Peyer's patch (tissue), 4 donors: ENCODE measurements around the gene RNLS. TPM values are rescaled to one million over a fixed set of nuclear protein-coding genes. Genes with fewer than 3 reads are reported as not detected.

Experiments
- DNase-seq, 3 donors: peaks; one replicate each; pipeline ENCODE4 v3.0.0-alpha.2; 2017 to 2019
- H3K27ac ChIP-seq, 4 donors: fragments of 200-600 bp; sonication (generic); one replicate each; pipeline ENCODE4 v1.5.1; 2016 to 2019
- H3K27me3 ChIP-seq, 2 donors: fragments of 200-600 bp; sonication (generic); one replicate each; pipeline ENCODE4 v1.5.1; 2019
- H3K36me3 ChIP-seq, 3 donors: fragments of 200-600 bp; sonication (generic); one replicate each; pipeline ENCODE4 v1.5.1; 2016 to 2019
- H3K4me1 ChIP-seq, 4 donors: fragments of 200-600 bp; sonication (generic); one replicate each; pipeline ENCODE4 v1.5.1; 2016 to 2019
- H3K4me3 ChIP-seq, 4 donors: fragments of 200-600 bp; sonication (generic); 1 replicate in 3 of 4; 2 replicates in 1 of 4; pipeline ENCODE4 v1.5.1; 2016 to 2019; ENCODE audit warnings: mild to moderate bottlenecking in 1 of 4
- H3K9me3 ChIP-seq, 4 donors: fragments of 200-600 bp; sonication (generic); one replicate each; pipeline ENCODE4 v1.5.1; 2016 to 2019; ENCODE audit warnings: mild to moderate bottlenecking in 1 of 4
- POLR2A ChIP-seq, 2 donors: fragments of 450-650 bp; IDR thresholded peaks; one replicate each; pipeline ENCODE4 v1.5.1; 2017; ENCODE audit warnings: antibody characterized with exemption in 2 of 2, mild to moderate bottlenecking in 2 of 2, moderate library complexity in 2 of 2
- total RNA-seq, 4 donors: library from RNA; depleted of rRNA; stranded (reverse); fragments of >200 nt; gene quantifications; one replicate each; pipeline ENCODE4 v1.1.0, GENCODE V29; 2016
- TF ChIP-seq, protein P1 (sequence below), 6 experiments: fragments of 450-650 bp in 4 of 6; fragments of 200-600 bp in 2 of 6; sonication (generic) in 1 of 6; IDR thresholded peaks; one replicate each; pipeline ENCODE4 v1.5.1; 2017 to 2019; ENCODE audit warnings: antibody characterized with exemption in 6 of 6, mild to moderate bottlenecking in 3 of 6, moderate library complexity in 1 of 6

Gene RNLS
- total RNA-seq, 4 donors from 2014 or later, result 4.1 to 29.6 (median 22.6) TPM

DNA sequence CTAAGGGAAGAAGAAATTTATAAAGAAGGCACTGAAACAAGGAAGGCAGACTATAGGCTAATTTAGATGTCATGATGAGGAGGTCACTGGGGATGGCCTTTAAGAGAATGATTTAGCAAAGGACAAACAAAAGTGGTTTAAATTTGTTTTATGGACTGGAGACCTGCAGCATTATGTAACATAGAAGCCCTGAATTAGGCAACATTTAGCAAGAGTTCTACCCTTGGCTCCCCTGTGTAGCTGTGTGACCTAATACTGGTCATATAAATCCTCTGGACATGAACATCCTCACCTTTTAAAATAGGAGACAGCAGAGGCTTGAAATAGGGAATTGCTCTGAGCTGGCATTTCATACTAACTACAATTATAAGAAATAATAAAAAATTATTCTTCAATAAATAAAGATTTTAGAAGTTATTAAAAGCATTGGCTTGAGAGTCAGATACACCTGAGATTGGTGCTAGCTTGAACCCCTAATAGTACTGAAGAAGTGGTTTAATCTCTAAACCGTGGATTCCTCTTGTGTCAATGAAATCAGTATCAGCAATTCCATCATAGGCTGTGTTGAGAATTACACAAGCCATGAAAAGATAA lies 48.9 kb downstream of the RNLS start:
- H3K36me3 ChIP-seq, result no peaks in the 10 kb centered on the region
- no peaks in the 10 kb centered on the region for H3K4me1 ChIP-seq
- no peaks in the 10 kb centered on the region for H3K27me3 ChIP-seq
- no peak for TF ChIP-seq POLR2A (IDR thresholded peaks at IDR 0.05)
- TF ChIP-seq, protein P1, sequence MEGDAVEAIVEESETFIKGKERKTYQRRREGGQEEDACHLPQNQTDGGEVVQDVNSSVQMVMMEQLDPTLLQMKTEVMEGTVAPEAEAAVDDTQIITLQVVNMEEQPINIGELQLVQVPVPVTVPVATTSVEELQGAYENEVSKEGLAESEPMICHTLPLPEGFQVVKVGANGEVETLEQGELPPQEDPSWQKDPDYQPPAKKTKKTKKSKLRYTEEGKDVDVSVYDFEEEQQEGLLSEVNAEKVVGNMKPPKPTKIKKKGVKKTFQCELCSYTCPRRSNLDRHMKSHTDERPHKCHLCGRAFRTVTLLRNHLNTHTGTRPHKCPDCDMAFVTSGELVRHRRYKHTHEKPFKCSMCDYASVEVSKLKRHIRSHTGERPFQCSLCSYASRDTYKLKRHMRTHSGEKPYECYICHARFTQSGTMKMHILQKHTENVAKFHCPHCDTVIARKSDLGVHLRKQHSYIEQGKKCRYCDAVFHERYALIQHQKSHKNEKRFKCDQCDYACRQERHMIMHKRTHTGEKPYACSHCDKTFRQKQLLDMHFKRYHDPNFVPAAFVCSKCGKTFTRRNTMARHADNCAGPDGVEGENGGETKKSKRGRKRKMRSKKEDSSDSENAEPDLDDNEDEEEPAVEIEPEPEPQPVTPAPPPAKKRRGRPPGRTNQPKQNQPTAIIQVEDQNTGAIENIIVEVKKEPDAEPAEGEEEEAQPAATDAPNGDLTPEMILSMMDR (IDR thresholded peaks at IDR 0.05), result no peak
- no peak for DNase-seq
- H3K4me3 ChIP-seq, result no peak overlapping the region
- H3K27ac ChIP-seq, result no peak overlapping the region
- H3K9me3 ChIP-seq, result no peaks in the 10 kb centered on the region

DNA sequence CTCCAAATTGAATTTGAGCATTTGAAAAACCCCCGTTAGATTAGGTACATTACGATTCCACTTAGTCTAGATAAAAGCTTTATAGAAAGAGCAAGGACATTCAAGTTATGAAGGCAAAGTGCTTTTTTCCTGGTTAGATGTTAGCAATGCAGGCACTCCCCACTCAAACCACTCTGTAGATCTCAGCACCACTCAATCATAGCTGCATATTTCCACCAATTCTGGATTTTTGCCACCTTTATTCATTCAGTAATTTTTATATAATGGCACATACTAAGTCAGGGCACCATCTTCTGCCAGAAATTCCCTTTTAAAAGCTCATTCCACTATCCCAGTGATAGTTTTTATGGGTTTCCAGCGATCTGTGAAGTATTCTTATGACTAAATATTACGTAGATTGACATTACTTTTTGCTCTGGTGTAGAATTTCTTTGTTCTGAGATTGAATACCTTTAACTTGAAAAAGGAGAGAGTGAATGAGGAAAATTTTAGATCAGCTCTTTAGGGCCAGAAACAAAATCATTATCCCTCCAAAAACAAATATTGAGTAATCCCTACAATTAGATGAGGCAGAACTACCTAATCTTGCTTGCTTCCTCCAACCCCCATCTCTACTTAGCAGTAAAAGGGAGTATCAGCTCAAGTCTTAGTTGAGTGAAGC lies 51.6 kb downstream of the RNLS start:
- H3K4me1 ChIP-seq, result no peaks in the 10 kb centered on the region
- H3K27me3 ChIP-seq, result no peaks in the 10 kb centered on the region
- H3K36me3 ChIP-seq, result no peaks in the 10 kb centered on the region
- no peak overlapping the region for H3K4me3 ChIP-seq
- DNase-seq, result no peak
- TF ChIP-seq POLR2A (IDR thresholded peaks at IDR 0.05), result no peak
- TF ChIP-seq, protein P1 (IDR thresholded peaks at IDR 0.05), result no peak
- H3K27ac ChIP-seq, result no peak overlapping the region
- no peaks in the 10 kb centered on the region for H3K9me3 ChIP-seq

DNA sequence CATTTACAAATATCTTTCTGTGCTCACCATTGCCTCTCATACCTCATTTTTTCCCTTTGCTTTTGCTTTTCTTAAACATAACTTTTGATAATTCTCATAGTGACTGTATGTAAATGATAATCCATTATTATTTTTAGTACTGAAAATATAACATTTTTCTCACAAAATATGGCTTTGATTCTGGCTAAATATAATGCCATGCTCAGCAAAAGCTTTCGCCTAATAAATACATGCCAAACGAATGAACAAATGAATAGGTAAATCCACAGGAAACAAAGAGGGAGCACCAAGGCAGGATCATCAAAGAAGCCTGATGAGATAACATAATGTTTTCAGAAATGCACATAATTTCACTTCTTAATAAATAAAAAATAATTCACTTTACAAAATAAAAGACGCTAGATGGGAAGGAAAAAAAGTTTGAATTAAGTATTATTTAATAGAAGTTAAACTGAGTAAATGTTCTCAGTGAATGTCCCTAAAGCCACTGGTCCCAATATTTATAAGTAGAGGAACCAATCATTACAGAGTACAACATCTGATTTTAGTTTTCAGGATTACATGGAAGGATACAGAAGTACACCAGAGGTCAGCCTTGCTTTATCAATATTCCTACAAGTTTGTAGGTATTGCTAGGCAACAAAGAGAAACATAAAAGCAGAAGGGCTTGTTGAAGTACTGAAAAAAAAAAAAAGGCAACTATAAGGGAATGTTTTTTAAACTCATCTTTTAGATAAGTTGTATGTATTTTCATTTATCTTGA lies 52.3 kb downstream of the RNLS start:
- H3K4me3 ChIP-seq, result no peak overlapping the region
- no peaks in the 10 kb centered on the region for H3K9me3 ChIP-seq
- no peaks in the 10 kb centered on the region for H3K36me3 ChIP-seq
- no peaks in the 10 kb centered on the region for H3K4me1 ChIP-seq
- TF ChIP-seq, protein P1 (IDR thresholded peaks at IDR 0.05), result no peak
- no peak for TF ChIP-seq POLR2A (IDR thresholded peaks at IDR 0.05)
- no peak overlapping the region for H3K27ac ChIP-seq
- no peak for DNase-seq
- no peaks in the 10 kb centered on the region for H3K27me3 ChIP-seq

DNA sequence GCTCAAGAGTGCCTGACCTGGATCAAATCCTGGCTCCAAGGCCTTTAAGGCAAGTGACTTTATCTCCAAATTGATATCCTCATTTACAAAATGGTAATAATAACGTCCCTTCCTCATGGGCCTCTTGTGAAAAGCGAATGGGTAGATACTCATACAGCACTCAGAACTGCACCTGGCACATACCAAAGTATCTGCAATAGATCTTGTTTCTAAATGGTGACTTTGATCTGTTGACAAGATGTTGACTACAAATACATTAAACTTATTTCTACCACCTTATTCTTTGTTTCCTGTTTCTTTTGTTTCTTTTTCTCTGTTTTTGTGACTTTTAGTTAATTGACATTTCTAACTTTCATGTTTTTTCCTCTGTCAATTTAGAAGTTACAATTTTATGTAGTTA lies 53.0 kb downstream of the RNLS start:
- no peaks in the 10 kb centered on the region for H3K4me1 ChIP-seq
- TF ChIP-seq, protein P1 (IDR thresholded peaks at IDR 0.05), result no peak
- no peak for TF ChIP-seq POLR2A (IDR thresholded peaks at IDR 0.05)

DNA sequence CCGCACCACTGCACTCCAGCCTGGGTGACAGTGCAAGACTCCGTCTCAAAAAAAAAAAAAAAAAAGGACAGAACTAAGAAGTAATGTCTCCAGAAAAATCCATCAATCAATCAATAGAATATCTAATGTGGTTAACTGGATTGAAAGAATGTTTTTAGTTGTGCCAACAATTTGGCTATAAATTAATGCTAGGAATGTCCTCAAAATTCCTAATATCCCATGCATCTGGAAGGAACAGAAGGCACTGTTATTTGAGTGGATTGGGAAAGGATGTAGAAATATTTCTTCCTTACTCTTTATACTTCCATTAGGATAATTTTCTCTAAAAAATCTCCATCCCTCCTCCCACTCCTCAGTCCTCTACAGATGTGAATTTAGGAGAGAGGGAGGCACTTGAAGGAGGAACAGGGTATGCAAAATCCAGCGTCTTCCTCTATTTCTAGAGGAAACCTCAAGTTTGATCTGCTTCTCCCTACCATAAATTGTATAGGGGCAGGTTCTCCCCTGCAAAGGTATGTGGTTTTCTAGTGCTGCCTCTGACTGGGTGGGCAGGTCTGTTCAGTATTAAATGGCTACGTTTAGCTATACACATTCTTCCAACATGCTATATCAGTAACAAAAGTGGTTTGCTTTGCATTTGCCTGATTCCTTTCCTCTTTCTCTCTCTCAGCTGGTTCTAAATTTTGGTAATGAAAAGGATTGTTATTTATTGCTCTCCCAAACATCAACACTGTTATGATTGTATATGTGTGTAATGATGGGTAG lies 54.1 kb downstream of the RNLS start:
- DNase-seq, result no peak
- Histone ChIP-seq H3K27me3 (no peaks in the 10 kb centered on the region), H3K36me3 (no peaks in the 10 kb centered on the region), H3K4me3 (no peak overlapping the region), H3K4me1 (no peaks in the 10 kb centered on the region), H3K9me3 (no peaks in the 10 kb centered on the region), H3K27ac (no peak overlapping the region)
- TF ChIP-seq, protein P1 (IDR thresholded peaks at IDR 0.05), result no peak
- TF ChIP-seq POLR2A (IDR thresholded peaks at IDR 0.05), result no peak

More for the DNA sequence above, 53.0 kb downstream of the RNLS start:
- no peaks in the 10 kb centered on the region for H3K36me3 ChIP-seq
- no peaks in the 10 kb centered on the region for H3K27me3 ChIP-seq
- H3K9me3 ChIP-seq, result no peaks in the 10 kb centered on the region
- DNase-seq, result no peak
- no peak overlapping the region for H3K4me3 ChIP-seq
- no peak overlapping the region for H3K27ac ChIP-seq
